GM12873 (cell line): ENCODE data around the gene CPSF3.

Experiments used
- TF ChIP-seq, protein P1 (sequence below): IDR thresholded peaks from 2 replicates; pipeline ENCODE4 v1.5.1; 2012; ENCODE audit warnings: low read depth, mild to moderate bottlenecking, moderate library complexity, low read length, control low read depth; ENCODE audit not compliant: insufficient read depth; ENCODE audit errors: missing control alignments

CPSF3 gene

DNA sequence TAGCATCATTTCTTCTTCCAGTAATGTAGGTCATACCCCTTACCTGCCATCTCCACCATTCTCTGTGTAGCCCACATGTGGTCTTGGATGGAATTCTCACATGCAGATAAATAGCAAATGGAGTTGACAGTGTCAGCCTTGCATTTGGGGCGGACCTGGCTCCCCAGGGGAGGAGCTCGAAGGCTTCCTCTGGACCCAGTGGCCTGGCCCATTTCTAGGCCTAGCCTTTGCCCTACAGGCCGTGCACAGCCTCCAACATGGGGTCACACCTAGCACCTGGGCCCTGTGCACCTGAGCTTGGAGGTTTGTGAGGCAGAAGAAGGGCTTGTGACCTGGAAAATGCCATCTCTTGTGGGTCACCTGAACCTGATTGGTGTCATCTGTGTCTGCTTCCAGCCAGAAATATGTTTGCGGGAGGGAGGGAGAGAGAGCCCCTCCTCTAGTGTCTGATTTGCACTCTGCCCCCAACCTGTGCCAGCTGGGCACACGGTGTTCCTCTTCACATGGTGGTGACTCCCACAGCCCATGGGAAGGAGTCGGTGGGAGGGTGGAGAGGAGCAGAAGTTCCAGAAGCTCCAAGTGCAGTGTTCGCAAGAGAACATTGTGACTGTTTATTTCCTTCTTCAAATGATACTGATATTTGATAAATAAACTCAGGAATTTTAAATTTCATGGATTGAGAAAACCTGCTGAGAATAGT lies 33.2 kb upstream of the CPSF3 start:
- TF ChIP-seq, protein P1, sequence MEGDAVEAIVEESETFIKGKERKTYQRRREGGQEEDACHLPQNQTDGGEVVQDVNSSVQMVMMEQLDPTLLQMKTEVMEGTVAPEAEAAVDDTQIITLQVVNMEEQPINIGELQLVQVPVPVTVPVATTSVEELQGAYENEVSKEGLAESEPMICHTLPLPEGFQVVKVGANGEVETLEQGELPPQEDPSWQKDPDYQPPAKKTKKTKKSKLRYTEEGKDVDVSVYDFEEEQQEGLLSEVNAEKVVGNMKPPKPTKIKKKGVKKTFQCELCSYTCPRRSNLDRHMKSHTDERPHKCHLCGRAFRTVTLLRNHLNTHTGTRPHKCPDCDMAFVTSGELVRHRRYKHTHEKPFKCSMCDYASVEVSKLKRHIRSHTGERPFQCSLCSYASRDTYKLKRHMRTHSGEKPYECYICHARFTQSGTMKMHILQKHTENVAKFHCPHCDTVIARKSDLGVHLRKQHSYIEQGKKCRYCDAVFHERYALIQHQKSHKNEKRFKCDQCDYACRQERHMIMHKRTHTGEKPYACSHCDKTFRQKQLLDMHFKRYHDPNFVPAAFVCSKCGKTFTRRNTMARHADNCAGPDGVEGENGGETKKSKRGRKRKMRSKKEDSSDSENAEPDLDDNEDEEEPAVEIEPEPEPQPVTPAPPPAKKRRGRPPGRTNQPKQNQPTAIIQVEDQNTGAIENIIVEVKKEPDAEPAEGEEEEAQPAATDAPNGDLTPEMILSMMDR = no peak

DNA sequence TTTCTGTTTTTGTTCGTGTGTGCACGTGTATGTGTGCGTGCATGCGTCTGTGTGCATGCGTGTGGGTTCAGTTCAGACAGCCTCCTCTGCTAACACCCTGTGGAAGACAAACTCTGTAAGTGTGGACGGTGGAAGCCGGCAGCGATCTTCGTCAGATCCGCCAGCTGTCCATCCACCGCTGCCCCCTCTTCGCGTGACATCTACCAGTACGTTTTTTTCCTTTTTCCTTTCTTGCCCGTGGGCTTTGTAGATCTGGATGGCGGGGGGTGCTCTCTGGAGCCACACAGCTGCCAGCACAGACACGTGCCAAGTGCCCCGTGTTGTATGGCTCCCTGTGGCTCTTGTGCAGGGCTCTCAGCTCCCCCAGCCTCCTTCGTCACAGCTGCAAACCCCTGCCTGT lies 32.5 kb upstream of the CPSF3 start:
- TF ChIP-seq, protein P1 = no peak

DNA sequence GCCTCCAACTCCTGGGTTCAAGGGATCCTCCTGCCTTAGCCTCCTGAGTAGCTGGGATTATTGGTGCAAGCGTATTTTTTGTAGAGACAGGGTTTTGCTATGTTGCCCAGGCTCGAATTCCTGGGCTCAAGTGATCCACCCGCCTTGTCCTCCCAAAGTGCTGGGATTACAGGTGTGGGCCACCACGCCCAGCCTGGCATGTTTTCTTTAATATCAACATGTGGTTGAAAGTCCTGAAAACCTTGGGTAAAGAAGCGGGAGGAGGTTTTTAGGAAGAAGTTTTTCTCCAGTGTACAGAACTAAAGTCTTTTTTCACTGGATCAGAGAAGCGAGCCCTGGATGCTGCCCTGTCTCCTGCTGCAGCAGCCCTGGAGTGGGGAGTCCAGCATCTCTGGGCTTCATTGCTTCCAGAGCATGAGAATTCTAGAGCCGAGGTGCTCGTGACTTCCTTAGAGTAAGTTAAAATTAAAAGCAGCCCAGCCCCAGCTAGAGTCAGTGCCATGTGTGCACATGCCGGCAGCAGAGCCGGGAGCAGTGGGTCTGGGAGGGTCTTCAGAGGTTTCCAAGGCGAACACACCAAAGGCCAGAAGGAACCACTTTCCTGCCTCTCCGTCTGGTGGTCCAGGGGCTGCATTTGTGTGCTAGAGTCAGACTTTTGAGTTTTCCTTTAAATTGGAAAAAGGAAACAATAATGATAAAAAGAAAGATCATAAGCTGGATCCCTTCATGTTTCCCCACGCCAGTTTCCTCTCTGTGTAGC lies 31.3 kb upstream of the CPSF3 start:
- TF ChIP-seq, protein P1 = no peak

DNA sequence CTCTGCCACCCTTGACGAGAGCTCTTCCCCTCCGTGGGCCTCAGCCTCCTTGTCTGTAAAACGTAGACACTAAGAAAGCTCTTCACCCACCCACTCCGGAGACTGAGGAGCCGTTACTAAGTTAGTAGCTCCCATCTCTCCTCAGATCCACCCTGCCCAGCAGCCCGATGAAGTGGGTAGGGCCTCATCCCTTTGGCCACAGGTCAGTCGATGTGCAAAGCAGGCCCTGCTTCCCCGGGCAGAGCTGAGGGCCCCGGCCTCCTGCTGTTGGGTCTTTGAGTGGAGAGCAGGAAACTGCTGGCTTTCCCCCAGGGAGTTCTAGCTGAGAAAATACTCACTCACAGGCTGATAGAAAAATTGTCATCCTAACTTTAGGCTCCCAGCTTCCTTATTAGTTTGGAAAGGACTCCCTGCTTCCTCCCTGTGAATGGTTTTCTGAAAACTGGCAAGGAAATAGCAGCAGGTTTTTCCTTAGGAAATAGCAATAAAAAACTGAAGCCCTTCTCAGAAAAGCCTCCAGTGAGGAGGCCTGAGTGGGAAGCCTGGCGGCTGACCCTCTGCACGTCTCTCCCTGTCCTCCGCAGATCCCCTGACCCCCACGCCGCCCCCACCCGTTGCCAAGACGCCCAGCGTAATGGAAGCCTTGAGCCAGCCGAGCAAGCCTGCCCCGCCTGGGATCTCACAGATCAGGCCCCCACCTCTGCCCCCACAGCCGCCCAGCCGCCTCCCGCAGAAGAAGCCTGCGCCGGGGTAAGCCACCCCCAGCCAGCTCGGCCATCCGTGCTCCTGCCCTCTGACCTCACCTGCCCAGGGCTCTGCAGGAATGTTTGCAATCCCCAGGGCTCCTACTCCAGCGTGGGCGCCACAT lies 30.3 kb upstream of the CPSF3 start:
- TF ChIP-seq, protein P1 = no peak

DNA sequence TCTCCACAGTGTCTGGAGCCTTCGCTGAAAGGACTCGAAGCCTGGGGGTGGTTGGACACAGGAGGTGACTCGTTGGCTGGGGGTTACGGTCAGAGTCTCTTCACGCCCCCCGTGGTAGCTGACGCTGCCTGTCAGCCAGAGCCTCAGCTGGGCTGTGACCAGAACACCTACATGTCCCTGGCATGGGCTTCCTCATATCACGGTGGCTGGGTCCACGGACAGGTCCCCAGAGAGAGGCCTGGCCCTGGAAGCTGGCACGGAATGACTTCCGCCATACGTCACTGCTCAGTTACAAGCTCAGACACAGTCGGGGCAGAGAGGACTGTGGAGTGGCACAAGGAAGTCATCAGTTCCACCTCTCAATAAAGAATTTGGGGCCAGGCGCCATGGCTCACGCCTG lies 28.6 kb upstream of the CPSF3 start:
- TF ChIP-seq, protein P1 = no peak

DNA sequence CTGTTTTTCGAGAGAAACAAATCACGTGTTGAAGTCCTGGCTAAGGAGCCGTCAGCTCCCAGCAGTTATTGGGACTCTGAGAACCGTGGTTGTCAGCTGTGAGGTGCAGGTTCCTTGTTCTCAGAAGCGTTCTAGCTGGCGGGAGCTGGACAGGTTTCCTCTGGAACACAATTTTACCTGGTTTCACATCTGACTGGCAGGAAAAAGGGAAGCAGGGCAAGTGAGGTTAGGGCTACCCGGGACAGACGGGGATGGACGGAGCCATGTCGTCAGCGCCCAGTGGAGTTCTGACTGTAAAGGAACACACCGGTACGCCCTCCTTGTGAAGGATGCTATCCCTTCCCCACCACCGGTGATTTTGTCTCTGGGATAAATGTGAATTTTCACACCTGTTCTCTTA lies 26.3 kb upstream of the CPSF3 start:
- TF ChIP-seq, protein P1 = no peak
